GM19372 (cell line): ENCODE measurements around the gene RNF169.
"Not testable (repeated sequence)": the region's sequence is repeated elsewhere in the genome, so short reads cannot be mapped to it uniquely, and the experiment has no call there.

Experiments
- ATAC-seq: cut with Tn5 transposase; IDR thresholded peaks from one replicate; pipeline ENCODE4 v1.9.1; 2021; ENCODE audit warnings: mild to moderate bottlenecking, low read depth, moderate library complexity; ENCODE audit not compliant: unreplicated experiment

Gene RNF169

DNA sequence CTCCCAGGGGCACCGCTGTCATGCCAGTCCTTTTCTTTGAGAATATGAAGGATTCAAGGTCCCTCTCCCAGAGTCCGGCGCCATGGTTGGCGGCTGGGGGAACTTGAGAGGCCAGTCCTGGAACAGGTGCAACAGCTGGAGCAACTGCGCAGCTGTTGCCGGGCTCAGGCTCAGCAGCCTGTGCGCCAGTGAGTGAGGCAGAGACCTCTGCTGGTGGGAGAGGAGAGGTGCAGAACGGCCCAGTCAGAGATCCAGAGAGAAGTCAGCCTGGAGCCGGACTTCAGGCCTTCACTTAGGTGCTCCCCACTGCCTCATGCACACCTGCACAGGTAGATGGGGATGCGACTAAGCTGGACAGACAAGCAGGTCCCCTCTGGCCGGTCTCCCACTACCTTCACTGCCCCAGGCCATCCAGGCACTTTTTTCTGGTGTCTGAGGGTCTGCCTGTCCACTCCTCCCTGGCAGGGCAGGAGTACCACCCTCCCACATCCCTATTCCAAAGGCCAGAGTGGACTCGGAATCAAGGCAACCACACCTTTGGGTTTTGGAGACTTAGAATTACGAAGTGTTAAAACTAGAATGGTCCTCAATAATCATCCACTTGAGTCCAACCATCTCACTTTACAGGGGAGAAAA is 22.0 kb upstream of the RNF169 start:
- ATAC-seq, result peak; percentile 91

DNA sequence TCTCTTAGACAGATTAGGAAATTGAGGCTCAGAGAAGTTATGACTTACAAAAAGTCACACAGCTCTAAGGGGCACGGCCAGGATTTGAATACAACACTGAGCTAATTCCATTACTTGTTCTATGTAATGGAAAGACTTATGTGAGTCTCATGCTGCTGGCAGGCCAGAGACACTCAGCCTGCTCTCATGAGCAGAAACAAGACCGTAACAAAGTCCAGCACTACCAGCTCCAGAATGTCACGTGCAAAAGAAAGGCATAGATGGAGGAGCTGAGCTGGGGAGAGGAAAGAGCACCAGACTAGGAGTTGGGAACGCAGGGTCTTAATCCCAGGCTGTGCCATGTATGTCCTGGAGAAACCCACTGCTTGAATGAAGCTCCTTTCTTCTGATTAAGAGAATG is 19.3 kb upstream of the RNF169 start:
- ATAC-seq, result no peak

DNA sequence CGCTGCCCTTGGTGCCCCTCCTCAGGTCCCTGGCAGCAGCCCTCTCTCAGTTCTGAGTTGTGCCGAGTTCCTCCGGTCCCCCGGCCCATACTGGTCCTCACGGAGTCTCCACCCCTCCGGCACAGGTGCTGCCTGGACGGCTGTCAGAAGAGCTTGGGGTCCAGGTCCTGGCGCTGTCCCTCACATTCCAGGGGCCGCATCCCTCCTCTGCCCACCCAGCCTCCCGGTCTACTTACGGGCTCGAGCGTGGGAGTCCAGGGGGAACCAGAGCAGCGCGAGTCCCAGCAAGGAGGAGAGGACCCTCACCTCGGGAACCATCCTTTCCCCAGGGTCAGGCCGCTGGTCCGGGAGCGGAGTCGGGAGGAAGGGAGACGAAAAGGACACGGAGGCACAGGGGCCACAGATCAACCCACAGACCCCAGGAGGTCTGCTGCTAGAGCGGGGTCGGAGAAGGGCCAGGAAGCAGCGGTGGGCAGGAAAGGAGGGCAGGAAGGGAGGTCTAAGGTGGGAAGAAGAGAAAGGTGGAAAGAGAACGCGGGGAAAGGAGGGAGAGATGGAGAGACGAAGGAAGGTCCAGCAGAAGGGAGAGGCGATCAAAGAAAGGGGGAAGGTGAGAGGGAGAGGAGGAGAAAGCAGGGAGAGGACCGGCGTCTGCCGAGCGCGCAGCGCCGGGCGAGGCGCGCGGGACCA is 17.9 kb upstream of the RNF169 start:
- ATAC-seq, result no peak

DNA sequence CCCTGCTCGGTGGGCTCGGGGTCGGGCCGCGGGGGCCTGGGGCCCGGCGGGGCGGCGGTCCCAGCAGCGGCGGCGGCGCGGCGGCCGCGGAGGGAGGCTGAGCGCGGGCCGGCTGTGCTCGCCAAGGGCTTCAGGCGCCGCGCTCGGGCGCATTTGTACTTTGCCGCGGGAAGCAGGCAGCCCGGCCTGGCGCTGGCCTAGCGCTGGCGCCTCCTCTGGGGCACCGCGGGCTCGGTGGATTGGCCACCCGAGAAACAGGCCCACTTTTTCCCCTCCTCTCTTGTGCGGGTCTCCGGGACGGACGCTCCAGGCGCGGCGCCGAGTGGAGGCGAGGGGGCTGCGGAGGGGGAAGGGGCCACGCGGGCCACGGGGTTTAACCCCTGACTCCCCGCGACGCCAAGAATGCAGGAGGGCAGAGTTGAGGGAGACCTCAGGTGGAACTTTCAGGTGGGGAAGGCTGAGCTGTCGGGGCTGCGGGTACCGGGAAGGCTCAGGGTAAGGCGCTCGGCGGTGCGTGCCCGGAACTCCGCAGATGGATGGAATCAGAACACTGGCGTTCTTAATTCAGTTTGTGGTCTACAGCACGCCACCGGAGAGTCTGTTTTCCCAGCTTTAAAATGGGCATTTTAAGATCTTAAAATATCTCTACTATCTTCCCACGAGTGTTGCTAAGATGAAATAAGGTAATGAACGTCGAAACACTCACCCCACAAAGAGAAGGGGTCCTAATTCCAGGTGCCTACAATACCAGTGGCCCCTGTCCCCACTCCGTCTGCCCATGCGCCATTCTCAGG is 17.2 kb upstream of the RNF169 start, which contains the start of gene CHRDL2:
Gene CHRDL2 (minus strand): TSS at position 126 of the 794 bp plus-strand sequence. CDS start 538 bp downstream, outside the sequence.
- ATAC-seq, result no peak

DNA sequence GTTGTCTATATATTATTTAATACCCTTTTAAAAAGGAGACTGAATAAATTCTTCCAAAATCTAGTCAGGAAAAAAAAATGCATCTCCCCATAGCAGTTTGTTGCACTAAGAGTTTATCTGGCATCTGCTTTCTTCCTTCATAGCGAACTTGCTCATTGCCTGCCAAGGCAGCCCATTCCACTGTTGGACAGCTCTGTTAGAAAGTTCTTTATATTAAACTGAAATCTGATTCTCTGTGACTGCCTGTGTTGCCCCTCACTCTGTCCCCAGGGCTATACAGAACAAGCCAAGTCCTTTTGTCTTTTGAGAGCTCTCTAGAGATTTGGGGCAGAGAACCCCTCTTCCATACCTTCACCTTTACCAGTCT is 14.1 kb upstream of the RNF169 start:
- ATAC-seq, result no peak

DNA sequence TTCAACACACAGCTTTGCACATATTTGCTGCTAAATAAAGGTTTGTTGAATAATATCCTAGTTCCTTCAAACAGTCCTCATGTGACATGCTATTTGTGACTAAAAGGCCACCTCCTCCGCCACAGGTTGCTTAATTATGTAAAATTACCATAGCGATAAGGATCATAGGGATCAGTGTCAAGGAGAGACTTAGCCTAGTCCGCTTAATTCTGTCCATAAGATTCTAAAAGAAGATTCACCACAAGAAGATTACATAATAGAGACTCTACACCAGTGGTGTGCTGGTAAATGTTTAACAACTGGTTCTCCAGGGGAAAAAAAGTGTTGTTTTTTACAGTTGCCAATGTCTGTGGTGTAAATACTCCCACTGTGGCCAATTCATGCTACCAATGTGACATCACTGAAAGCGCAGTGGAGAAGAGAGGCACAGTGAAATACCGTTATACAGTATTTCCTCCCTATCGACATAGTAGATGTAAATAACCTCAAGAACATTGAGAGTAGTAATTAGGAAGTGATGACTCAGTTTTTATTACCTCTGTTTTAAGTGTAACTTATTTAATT is 13.2 kb upstream of the RNF169 start:
- ATAC-seq, result no peak

DNA sequence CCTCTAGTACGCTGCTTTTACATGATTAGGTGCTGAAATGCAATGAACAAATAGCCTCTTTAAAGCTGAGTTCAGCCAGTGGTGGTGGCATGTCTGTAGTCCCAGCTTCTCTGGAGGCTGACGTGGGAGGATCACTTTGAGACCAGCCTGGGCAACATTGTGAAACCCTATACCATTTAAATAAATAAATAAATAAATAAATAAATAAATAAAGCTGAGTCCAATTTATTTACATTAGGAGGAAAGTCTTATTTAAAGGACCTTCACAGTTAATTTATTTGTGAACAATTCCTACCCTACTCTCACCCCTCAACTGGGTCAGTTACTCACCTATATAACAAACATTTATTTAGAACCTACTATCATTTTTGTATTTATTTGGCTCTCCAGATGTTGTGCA is 12.6 kb upstream of the RNF169 start:
- ATAC-seq, result no peak

DNA sequence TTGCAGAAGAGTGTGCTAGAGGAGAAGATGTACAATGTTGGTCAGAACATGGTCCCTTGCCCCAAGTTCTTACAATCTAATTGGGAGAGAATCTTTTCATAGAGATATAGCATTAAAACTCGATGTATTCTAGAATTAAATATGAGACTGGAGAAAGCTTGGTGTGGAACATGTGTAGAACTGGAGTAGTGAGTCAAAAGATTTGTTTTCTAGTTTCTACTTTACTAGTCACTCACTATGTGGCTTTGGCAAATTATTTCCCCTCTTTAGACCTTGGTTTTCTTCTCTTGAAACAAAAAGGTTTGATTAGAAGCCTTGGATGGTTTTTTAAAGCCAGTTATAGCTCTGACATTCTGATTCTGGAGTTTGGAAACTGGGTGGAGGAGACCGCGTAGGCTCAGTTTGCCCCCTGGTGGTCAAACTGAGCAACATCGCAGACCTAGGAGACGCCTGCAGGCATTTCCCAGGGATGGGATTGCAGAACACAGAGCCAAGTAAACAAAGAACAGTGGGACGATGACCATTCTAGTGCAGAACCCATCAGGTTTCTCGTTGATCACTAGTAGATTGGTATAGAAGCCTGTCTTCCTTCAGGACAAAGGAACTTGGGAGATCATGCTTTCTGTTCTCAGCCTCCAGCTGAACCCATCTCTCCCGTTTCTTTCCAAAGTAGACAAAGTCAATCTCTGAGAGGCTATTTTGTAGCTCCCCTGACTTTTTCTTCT is 8.9 kb upstream of the RNF169 start:
- ATAC-seq, result no peak

DNA sequence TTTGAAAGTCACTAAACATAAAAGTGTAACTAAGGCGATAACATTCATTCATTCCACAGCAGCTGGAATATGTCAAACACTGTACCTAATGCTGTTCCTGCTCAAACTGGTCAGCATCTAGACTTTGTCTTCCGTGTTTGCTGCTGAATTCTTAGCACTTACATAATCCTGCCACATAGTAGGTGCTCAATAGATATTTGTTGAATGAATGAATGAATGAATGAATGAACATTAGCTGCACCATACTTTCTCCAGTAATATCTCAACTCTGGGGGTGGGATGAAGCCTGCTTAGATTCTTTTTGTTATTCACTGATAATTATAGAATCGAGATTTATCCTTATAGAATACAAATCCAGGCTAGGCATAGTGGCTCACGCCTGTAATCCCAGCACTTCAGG is 6.6 kb upstream of the RNF169 start:
- ATAC-seq, result no peak

DNA sequence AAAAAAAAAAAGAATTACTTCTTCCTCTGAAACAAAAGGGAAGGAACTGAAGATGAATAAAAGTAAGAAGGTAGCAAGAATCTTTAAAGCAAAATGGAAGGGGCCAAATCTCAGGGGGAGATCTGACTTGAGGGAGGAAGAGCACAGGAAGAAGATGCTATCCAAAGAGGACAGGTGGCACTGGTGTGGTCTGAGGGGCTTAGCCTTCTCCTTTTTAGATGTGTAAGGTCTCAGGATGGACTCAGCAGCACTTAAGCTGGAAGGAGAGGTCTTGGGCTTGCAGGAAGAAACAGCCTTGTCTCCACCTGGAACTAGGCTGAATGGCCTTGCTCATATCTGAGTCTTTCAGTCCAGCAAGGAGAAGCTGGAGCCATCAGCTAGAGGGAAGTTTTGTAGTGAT is 5.0 kb upstream of the RNF169 start:
- no peak for ATAC-seq

DNA sequence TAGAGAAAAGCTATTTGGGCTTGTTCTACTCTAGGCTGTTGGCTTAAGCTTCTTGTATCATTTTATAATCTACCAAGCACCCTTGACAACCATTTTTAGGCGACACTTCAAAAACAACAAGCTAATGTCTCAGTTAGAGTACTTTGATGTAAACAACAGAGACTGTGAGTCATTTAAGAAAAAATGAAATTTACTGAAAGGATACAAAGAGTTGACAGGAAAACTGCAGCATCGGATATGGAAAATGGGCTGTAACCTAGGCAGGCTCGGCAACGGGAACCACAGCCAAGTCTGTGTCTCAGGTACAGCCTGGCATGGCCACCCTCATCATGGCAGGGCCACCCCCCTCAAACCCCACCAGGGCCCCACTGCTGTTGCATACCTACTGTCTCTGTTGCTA is 4.4 kb upstream of the RNF169 start:
- ATAC-seq, result no peak

DNA sequence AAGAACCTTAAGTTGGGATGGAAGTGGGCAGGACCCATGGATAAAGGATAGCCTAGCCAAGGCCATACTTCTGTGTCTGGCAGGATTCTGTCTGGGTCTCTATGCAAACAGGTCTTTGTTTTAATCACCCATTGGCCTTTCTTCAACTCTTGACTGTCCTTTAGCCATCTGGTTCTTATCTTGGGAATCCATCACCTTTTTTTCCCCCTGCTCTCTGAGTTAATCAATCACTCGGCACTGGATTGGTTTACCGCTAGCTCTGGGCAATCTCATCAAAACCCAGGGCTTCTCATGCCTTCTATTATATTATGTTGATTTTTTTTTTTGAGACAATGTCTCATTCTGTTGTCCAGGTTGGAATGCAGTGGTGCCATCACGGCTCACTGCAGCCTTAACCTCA is 1.8 kb upstream of the RNF169 start:
- ATAC-seq, result no peak

DNA sequence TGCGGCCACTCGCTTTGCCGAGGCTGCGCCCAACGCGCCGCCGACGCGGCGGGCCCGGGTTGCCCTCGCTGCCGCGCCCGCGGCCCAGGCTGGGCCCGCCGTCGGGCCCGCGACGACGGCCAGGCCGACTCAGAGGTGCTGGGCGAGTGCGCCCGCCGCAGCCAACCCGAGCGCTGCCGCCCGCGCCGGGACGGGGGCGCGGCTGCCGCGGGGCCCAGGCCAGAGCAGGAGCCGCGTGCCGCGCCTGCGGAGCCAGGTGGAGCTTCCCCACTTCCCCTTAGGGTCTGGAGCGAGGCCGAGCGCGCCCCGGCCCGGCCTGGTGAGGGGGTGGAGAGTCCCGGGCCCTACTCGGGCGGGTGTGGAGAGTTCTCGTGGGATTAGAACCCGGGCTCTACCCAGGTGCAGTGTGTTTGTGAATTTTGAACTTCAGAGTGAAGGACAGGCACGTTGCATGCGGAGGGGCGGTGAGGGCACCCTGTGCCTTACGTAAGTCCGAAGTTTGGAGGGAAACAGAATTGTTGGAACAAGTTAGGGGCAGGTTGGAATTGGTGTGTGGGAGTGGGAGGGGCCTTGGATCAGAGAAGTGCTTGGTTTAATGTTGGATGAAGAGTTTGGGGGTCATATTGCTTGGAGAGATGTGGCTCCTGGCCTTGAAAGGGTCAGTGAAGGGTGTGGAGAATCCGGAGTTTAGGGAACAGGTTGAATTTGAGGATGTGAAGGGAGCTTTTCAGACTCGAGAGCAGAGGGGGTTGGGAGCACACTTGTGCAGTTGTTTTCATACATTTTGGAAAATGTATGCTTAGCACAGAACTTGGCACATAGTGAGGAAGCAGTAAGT is 697 bp downstream of the RNF169 start:
- peak; percentile 53 for ATAC-seq

DNA sequence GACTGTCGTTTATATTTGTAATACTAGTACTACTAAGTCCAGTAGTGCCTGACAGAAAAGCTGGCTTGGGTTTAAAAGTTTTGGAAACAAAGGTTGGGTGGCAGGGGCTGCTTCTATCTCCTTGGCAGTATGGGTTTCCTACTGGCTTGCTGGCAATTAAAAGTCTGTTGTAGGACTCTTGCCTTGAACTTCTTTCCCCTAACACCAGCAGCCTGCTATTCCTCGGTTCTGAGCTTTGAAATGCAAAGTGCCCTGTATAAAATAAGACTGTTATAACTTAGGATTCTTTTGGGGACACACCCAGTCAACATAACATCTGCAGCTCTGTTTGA is 1.3 kb downstream of the RNF169 start:
- ATAC-seq, result no peak

DNA sequence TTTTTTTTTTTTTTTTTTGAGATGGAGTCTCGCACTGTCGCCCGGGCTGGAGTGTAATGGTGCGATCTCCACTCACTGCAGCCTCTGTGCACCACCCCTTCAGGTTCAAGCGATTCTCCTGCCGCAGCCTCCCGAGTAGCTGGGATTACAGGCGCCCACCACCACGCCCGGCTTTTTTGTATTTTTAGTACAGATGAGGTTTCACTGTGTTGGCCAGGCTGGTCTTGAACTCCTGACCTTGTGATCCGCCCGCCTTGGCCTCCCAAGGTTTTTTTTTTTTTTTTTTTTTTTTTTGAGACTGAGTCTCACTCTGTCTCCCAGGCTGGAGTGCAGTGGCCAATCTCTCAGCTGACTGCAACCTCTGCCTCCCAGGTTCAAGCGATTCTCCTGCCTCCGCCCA is 1.9 kb downstream of the RNF169 start:
- ATAC-seq, result not testable (repeated sequence)

DNA sequence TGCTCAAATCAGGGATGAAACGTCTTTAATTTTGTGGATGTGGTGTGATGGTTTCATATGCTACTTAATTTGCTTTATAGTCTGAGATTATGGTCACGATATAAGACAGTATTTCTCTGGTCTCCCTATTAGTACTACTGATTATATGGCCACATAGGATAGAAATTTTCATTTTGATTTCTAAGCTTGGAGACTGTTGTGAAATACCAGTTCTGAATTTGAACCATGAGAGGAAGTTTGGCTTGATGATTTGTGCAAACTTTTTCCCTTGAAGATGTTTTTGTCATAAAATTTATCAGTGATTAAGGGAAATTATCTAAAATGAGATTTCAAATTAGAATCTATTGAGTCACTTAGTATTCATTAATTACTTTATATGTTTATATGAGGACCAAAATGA is 2.7 kb downstream of the RNF169 start:
- ATAC-seq, result no peak

DNA sequence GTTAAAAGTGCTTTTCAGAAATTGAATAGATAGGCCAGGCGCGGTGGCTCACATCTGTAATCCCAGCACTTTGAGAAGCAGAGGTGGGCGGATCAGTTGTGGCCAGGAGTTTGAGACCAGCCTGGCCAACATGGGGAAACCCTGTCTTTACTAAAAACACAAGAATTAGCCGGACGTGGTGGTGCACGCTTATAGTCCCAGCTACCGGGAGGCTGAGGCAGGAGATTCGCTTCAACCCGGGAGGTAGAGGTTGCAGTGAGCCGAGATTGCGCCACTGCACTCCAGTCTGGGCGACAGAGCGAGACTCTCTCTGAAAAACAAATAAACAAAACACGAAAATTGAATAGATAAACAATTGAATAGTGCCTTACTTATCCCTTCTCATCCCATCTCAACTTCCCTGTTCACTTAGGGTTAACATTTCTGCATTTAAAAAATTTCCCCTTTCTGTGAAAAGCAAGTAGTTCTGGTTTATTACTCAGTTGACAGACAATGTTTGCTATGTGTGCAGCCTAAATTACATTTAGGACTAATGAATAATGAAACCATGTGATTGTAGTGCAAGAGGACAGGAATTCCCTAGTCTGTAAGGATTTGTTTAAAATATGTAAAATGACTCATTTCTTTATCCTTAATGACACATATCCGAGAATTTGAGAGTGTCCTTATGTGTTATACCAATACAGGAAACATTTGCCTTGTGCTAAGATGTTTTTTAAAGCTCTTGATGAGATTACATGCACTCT is 6.0 kb downstream of the RNF169 start:
- ATAC-seq, result no peak

DNA sequence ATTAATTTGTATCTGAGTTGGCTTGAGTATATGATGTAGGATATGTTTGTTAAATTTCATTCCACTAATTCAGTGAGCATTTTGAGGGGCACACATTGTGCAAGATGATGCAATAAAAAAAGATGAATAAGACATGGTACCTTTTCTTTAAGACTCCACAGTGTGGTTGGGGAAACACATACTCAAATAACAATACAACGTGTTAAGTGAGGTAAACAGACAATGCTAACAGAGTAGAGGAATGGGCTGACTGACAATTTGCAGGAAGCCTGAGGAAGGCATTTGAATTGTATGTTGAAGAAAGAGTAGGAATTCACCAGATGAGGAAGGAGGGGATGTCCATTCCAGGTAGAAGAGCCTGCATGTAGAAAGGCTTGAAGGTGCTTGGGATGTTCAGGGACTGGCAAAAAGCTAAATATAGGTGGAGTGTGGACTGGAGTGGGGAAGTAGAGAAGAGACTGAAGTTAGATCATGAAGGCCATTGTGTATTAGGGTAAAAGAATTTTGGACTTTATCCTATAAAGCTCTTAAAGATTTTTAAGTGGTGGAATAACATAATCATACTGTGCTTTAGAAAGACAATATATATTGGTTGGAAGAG is 6.8 kb downstream of the RNF169 start:
- ATAC-seq, result no peak

DNA sequence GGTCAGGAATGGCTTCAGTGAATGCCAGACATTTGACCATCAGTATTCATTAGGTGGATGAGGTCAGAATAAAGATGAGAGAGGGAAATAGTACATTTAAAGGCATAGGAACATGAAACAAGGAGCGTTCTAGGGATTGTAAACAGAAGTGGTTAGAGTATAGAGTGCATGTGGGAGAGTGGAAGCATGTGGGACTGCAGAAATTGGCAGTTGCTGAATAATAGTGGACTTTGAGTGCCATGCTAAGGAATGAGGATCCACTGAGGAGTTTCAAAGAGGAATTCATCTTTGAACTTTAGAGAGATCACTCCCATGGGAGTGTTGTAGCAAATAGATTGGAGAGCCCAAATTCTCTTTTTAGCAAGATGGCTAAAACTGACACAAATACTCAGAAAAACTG is 7.9 kb downstream of the RNF169 start:
- ATAC-seq, result no peak
